Calu3 (cell line): ENCODE data around the gene C19orf81. TPM values are rescaled to one million over a fixed set of nuclear protein-coding genes. Genes with fewer than 3 reads are reported as not detected.

Source experiments
- BruUV-seq: library from RNA; stranded (reverse); fragments of 400-500 nt; replicated peaks from 2 replicates; lab custom pipeline; 2021; lab: Mats Ljungman, UMichigan
- CTCF ChIA-PET: fragments of 300-600 bp; sonication (Branson Sonifier 250); formaldehyde crosslinking; loops from one replicate; lab custom pipeline; 2022; ENCODE audit warnings: antibody characterized with exemption; lab: Charles Lee
- DNase-seq: peaks from one replicate; pipeline ENCODE4 v3.0.0; 2022
- H3K27ac Mint-ChIP-seq: one replicate; pipeline ENCODE4 v1.8.0; 2022; ENCODE audit warnings: mixed read lengths; ENCODE audit not compliant: unreplicated experiment
- H3K27me3 Mint-ChIP-seq: one replicate; pipeline ENCODE4 v1.8.0; 2022; ENCODE audit warnings: mixed read lengths; ENCODE audit not compliant: unreplicated experiment
- H3K36me3 Mint-ChIP-seq: one replicate; pipeline ENCODE4 v1.8.0; 2022; ENCODE audit warnings: mild to moderate bottlenecking, moderate library complexity, mixed read lengths; ENCODE audit not compliant: insufficient read depth, unreplicated experiment
- H3K4me1 Mint-ChIP-seq: one replicate; pipeline ENCODE4 v1.8.0; 2022; ENCODE audit warnings: mild to moderate bottlenecking, low read depth, mixed read lengths; ENCODE audit not compliant: unreplicated experiment
- H3K4me3 Mint-ChIP-seq: one replicate; pipeline ENCODE4 v1.8.0; 2022; ENCODE audit warnings: mild to moderate bottlenecking, low read depth, moderate library complexity, mixed read lengths; ENCODE audit not compliant: unreplicated experiment
- H3K9me3 Mint-ChIP-seq: one replicate; pipeline ENCODE4 v1.8.0; 2022; ENCODE audit warnings: low read depth, mixed read lengths; ENCODE audit not compliant: unreplicated experiment
- CTCF ChIP-seq: fragments of 200-600 bp; IDR thresholded peaks from one replicate; pipeline ENCODE4 v1.8.0; 2022; ENCODE audit warnings: antibody characterized with exemption; ENCODE audit not compliant: unreplicated experiment
- intact Hi-C: fragments of 100-400 bp; cut with micrococcal nuclease; formaldehyde crosslinking; loops from one replicate; pipeline ENCODE4 v1.10.0; 2022; ENCODE audit not compliant: unreplicated experiment
- total RNA-seq: library from RNA; stranded (reverse); gene quantifications from 2 replicates; pipeline ENCODE4 v1.2.3, GENCODE V29; 2022

The C19orf81 gene
- total RNA-seq, 1 experiment from 2014 or later = not detected

- peaks cover 91% of the 10 kb centered on the region for H3K27me3 Mint-ChIP-seq
- intact Hi-C loops = no loop called here
- DNase-seq = peak; percentile 40
Measured at GRCh38 chr19:50703915-50704796, 54.9 kb downstream of the C19orf81 start.

GRCh38 chr19:50705422-50706019 lies 56.3 kb downstream of the C19orf81 start:
- H3K27ac Mint-ChIP-seq = no peak overlapping the region

More at GRCh38 chr19:50703915-50704796, 54.9 kb downstream of the C19orf81 start:
- Mint-ChIP-seq H3K36me3 (no peaks in the 10 kb centered on the region), H3K9me3 (no peaks in the 10 kb centered on the region), H3K27ac (no peak overlapping the region), H3K4me3 (no peak overlapping the region), H3K4me1 (no peaks in the 10 kb centered on the region)
- no TSS peak for BruUV-seq
- CTCF ChIA-PET = interaction anchor here (0.7 to 1.9 kb wide), 9 partner anchors 9 to 392 kb away, joined by 3 to 25 read pairs (median 4); no protein-coding TSS in a partner anchor
- TF ChIP-seq CTCF = no peak

GRCh38 chr19:50706387-50706786 lies 57.1 kb downstream of the C19orf81 start:
- Mint-ChIP-seq H3K36me3 (no peaks in the 10 kb centered on the region), H3K27ac (no peak overlapping the region), H3K27me3 (peaks cover 92% of the 10 kb centered on the region), H3K9me3 (no peaks in the 10 kb centered on the region), H3K4me3 (no peak overlapping the region), H3K4me1 (no peaks in the 10 kb centered on the region)
- CTCF ChIA-PET = interaction anchor here (1.1 to 1.2 kb wide), 2 partner anchors 18 to 216 kb away, joined by 3 to 9 read pairs; no protein-coding TSS in a partner anchor
- BruUV-seq = no TSS peak
- no peak for DNase-seq
- no peak for TF ChIP-seq CTCF
- intact Hi-C loops = no loop called here

More at GRCh38 chr19:50705422-50706019, 56.3 kb downstream of the C19orf81 start:
- no peaks in the 10 kb centered on the region for H3K36me3 Mint-ChIP-seq
- no peaks in the 10 kb centered on the region for H3K4me1 Mint-ChIP-seq
- intact Hi-C loops = loop anchor here (1.0 kb wide), 2 partner anchors 78 to 217 kb away; no protein-coding TSS in a partner anchor
- peaks cover 91% of the 10 kb centered on the region for H3K27me3 Mint-ChIP-seq
- CTCF ChIA-PET = interaction anchor here (1.1 to 1.9 kb wide), 3 partner anchors 19 to 217 kb away, joined by 3 to 20 read pairs (median 9); no protein-coding TSS in a partner anchor
- DNase-seq = peak; percentile 68
- peak; percentile 86 for TF ChIP-seq CTCF
- BruUV-seq = no TSS peak
- H3K4me3 Mint-ChIP-seq = no peak overlapping the region
- H3K9me3 Mint-ChIP-seq = no peaks in the 10 kb centered on the region

GRCh38 chr19:50708179-50708879 lies 59.1 kb downstream of the C19orf81 start:
- DNase-seq = no peak
- Mint-ChIP-seq H3K27me3 (peaks cover 100% of the 10 kb centered on the region), H3K4me1 (no peaks in the 10 kb centered on the region), H3K4me3 (no peak overlapping the region), H3K9me3 (no peaks in the 10 kb centered on the region), H3K36me3 (no peaks in the 10 kb centered on the region), H3K27ac (no peak overlapping the region)
- intact Hi-C loops = no loop called here
- BruUV-seq = no TSS peak
- no peak for TF ChIP-seq CTCF
- CTCF ChIA-PET = no interaction called here
